SHP77 treated with DMSO at 0.1 percent for 48 hours (cell line): ENCODE results near the gene DHX30.
"Not testable (repeated sequence)": the region's sequence is repeated elsewhere in the genome, so short reads cannot be mapped to it uniquely, and the experiment has no call there.

Experiments used
- DNase-seq: peaks from one replicate; lab custom pipeline; 2025; lab: John Stamatoyannopoulos, UW

Gene DHX30

GRCh38 chr3:47813551-47814177, 10.7 kb downstream of the DHX30 start:
- no peak for DNase-seq

- no peak for DNase-seq
These were observed 14.7 kb downstream of the DHX30 start for GRCh38 chr3:47817609-47818008.

- peak; percentile 85 for DNase-seq
These were observed 21.9 kb downstream of the DHX30 start for GRCh38 chr3:47824541-47825473.

GRCh38 chr3:47825590-47825989, 22.7 kb downstream of the DHX30 start:
- no peak for DNase-seq

GRCh38 chr3:47829482-47829881, 26.5 kb downstream of the DHX30 start:
- not testable (repeated sequence) for DNase-seq

GRCh38 chr3:47836986-47837385, 34.0 kb downstream of the DHX30 start:
- no peak for DNase-seq

- no peak for DNase-seq
These were observed 35.6 kb downstream of the DHX30 start for GRCh38 chr3:47838503-47838902.

GRCh38 chr3:47841786-47842349, 38.9 kb downstream of the DHX30 start:
- DNase-seq = no peak

GRCh38 chr3:47846186-47846879, 43.4 kb downstream of the DHX30 start:
- no peak for DNase-seq

- DNase-seq = no peak
These were observed 43.9 kb downstream of the DHX30 start for GRCh38 chr3:47846880-47847248.

GRCh38 chr3:47847260-47847659, 44.3 kb downstream of the DHX30 start:
- no peak for DNase-seq

GRCh38 chr3:47847801-47848518, 45.0 kb downstream of the DHX30 start:
- DNase-seq = no peak

GRCh38 chr3:47848599-47849117, 45.7 kb downstream of the DHX30 start:
- DNase-seq = no peak

GRCh38 chr3:47849186-47849698, 46.3 kb downstream of the DHX30 start:
- DNase-seq = no peak

- no peak for DNase-seq
These were observed 47.0 kb downstream of the DHX30 start for GRCh38 chr3:47849699-47850563.

GRCh38 chr3:47850564-47851410, 47.8 kb downstream of the DHX30 start:
- DNase-seq = no peak

GRCh38 chr3:47851888-47852603, 49.1 kb downstream of the DHX30 start:
- no peak for DNase-seq
